WTC11 (cell line): ENCODE results near the gene CDC45. TPM values are rescaled to one million over a fixed set of nuclear protein-coding genes. Genes with fewer than 3 reads are reported as not detected.

Source experiments
- ATAC-seq: fragments of 200-7000 bp; cut with Tn5 transposase; 2 replicates; pipeline ENCODE4 v1.10.0; 2021; ENCODE audit warnings: mild to moderate bottlenecking, moderate library complexity
- CTCF ChIA-PET: fragments of 300-600 bp; sonication (Branson Sonifier 250); formaldehyde crosslinking; loops from one replicate; lab custom pipeline; 2021; ENCODE audit warnings: antibody characterized with exemption; lab: Charles Lee
- POLR2A ChIA-PET: fragments of 350-600 bp; sonication (Branson Sonifier 250); formaldehyde crosslinking; loops from one replicate; lab custom pipeline; 2021; ENCODE audit warnings: antibody characterized with exemption; lab: Charles Lee
- DNase-seq: peaks from one replicate; pipeline ENCODE4 v3.0.0; 2021; ENCODE audit warnings: low spot score
- H3K27ac Mint-ChIP-seq: 2 replicates; pipeline ENCODE4 v1.8.0; 2021; ENCODE audit warnings: mixed read lengths
- H3K27me3 Mint-ChIP-seq: 2 replicates; pipeline ENCODE4 v1.8.0; 2021; ENCODE audit warnings: low read depth, mild to moderate bottlenecking, moderate library complexity, mixed read lengths
- H3K36me3 Mint-ChIP-seq: 2 replicates; pipeline ENCODE4 v1.8.0; 2021; ENCODE audit warnings: mixed read lengths
- H3K4me1 Mint-ChIP-seq: 2 replicates; pipeline ENCODE4 v1.8.0; 2022; ENCODE audit warnings: mixed read lengths
- H3K4me3 Mint-ChIP-seq: 2 replicates; pipeline ENCODE4 v1.8.0; 2021; ENCODE audit warnings: mild to moderate bottlenecking, moderate library complexity, mixed read lengths
- H3K9me3 Mint-ChIP-seq: 2 replicates; pipeline ENCODE4 v1.8.0; 2021; ENCODE audit warnings: mixed read lengths
- CBFB ChIP-seq: sonication (generic); formaldehyde crosslinking; IDR thresholded peaks from 2 replicates; pipeline ENCODE4 v1.8.1; 2022; ENCODE audit warnings: mild to moderate bottlenecking, low read depth, missing genetic modification reagents
- ESRRA ChIP-seq: sonication (generic); formaldehyde crosslinking; IDR thresholded peaks from 2 replicates; pipeline ENCODE4 v1.8.1; 2022; ENCODE audit warnings: mild to moderate bottlenecking, missing genetic modification reagents, borderline replicate concordance
- FOXK1 ChIP-seq: sonication (generic); formaldehyde crosslinking; IDR thresholded peaks from 2 replicates; pipeline ENCODE4 v1.8.0; 2022; ENCODE audit warnings: mild to moderate bottlenecking, moderate library complexity, missing genetic modification reagents
- GTF2I ChIP-seq: fragments of 250-450 bp; sonication (Bioruptor Pico); conservative IDR thresholded peaks from 2 replicates; pipeline ENCODE4 v1.4.0; 2021; ENCODE audit warnings: mild to moderate bottlenecking
- NFE2L1 ChIP-seq: sonication (generic); formaldehyde crosslinking; IDR thresholded peaks from 2 replicates; pipeline ENCODE4 v1.8.1; 2023; ENCODE audit warnings: missing genetic modification reagents
- NR1H2 ChIP-seq: sonication (generic); formaldehyde crosslinking; IDR thresholded peaks from 2 replicates; pipeline ENCODE4 v1.9.0; 2021; ENCODE audit warnings: mild to moderate bottlenecking, moderate library complexity, missing genetic modification reagents
- NR2C2 ChIP-seq: sonication (generic); formaldehyde crosslinking; IDR thresholded peaks from 2 replicates; pipeline ENCODE4 v1.8.0; 2022; ENCODE audit warnings: mild to moderate bottlenecking, missing genetic modification reagents
- SOX15 ChIP-seq: fragments of 250-450 bp; sonication (Bioruptor Pico); IDR thresholded peaks from 2 replicates; pipeline ENCODE4 v1.9.0; 2021; ENCODE audit warnings: mild to moderate bottlenecking
- total RNA-seq: library from RNA; stranded (reverse); gene quantifications from 3 replicates; pipeline ENCODE4 v1.2.3, GENCODE V29; 2021
- TF ChIP-seq, protein P1 (sequence below): sonication (generic); formaldehyde crosslinking; IDR thresholded peaks from 2 replicates; pipeline ENCODE4 v1.8.1; 2023; ENCODE audit warnings: mild to moderate bottlenecking, missing genetic modification reagents, moderate library complexity
- TF ChIP-seq, protein P2 (sequence below): fragments of 250-450 bp; sonication (Bioruptor Pico); conservative IDR thresholded peaks from 2 replicates; pipeline ENCODE4 v1.9.0; 2021; ENCODE audit warnings: mild to moderate bottlenecking
- TF ChIP-seq, protein P3 (sequence below): sonication (generic); formaldehyde crosslinking; IDR thresholded peaks from 2 replicates; pipeline ENCODE4 v1.8.1; 2023; ENCODE audit warnings: mild to moderate bottlenecking, missing genetic modification reagents, borderline replicate concordance
- TF ChIP-seq, protein P4 (sequence below): fragments of 200-600 bp; IDR thresholded peaks from 2 replicates; pipeline ENCODE4 v1.8.0; 2022; ENCODE audit warnings: antibody characterized with exemption
- TF ChIP-seq, protein P5 (sequence below): sonication (generic); formaldehyde crosslinking; IDR thresholded peaks from 2 replicates; pipeline ENCODE4 v1.8.1; 2023; ENCODE audit warnings: mild to moderate bottlenecking, missing genetic modification reagents, moderate library complexity
- TF ChIP-seq, protein P6 (sequence below): sonication (generic); formaldehyde crosslinking; IDR thresholded peaks from 2 replicates; pipeline ENCODE4 v1.8.1; 2023; ENCODE audit warnings: mild to moderate bottlenecking, missing genetic modification reagents

Gene CDC45
- total RNA-seq, 1 experiment from 2014 or later, result 38.1 TPM

DNA sequence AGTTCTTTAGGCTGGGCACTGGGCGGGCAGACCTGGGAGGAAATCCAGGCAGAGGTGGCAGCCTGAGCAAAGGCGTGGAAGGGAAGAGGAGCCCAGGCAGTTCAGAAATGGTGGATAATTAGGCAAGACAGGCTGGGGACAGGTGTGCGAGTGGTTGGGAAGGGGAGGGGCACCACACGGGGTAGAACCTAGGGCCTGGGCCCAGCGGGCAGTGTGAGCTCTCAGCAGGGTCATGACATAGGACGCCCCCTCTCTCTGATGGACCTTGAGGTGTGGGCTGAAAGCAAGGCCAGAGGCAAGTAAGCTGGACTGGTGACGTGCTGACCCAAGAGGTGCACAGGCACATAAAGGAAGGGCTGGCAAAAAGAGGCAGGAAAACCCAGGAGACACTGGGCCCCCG is 7.5 kb upstream of the CDC45 start:
- H3K9me3 Mint-ChIP-seq, result no peaks in the 10 kb centered on the region
- peaks cover 45% of the 10 kb centered on the region for H3K36me3 Mint-ChIP-seq
- CTCF ChIA-PET, result interaction anchor here (3.0 kb wide), 1 partner anchor 293 kb away, joined by 25 read pairs; the partner anchor contains the start of gene SLC25A1
- POLR2A ChIA-PET, result no interaction called here
- H3K4me1 Mint-ChIP-seq, result peaks cover 2% of the 10 kb centered on the region
- H3K27ac Mint-ChIP-seq, result no peak overlapping the region
- H3K27me3 Mint-ChIP-seq, result no peaks in the 10 kb centered on the region
- ATAC-seq (no peak), DNase-seq (no peak)
- no peak overlapping the region for H3K4me3 Mint-ChIP-seq
- TF ChIP-seq NFE2L1 (CRISPR knock-in tag), result no peak
- TF ChIP-seq, protein P1, sequence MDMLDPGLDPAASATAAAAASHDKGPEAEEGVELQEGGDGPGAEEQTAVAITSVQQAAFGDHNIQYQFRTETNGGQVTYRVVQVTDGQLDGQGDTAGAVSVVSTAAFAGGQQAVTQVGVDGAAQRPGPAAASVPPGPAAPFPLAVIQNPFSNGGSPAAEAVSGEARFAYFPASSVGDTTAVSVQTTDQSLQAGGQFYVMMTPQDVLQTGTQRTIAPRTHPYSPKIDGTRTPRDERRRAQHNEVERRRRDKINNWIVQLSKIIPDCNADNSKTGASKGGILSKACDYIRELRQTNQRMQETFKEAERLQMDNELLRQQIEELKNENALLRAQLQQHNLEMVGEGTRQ, result no peak
- no peak for TF ChIP-seq ESRRA (CRISPR knock-in tag)
- TF ChIP-seq, protein P2, sequence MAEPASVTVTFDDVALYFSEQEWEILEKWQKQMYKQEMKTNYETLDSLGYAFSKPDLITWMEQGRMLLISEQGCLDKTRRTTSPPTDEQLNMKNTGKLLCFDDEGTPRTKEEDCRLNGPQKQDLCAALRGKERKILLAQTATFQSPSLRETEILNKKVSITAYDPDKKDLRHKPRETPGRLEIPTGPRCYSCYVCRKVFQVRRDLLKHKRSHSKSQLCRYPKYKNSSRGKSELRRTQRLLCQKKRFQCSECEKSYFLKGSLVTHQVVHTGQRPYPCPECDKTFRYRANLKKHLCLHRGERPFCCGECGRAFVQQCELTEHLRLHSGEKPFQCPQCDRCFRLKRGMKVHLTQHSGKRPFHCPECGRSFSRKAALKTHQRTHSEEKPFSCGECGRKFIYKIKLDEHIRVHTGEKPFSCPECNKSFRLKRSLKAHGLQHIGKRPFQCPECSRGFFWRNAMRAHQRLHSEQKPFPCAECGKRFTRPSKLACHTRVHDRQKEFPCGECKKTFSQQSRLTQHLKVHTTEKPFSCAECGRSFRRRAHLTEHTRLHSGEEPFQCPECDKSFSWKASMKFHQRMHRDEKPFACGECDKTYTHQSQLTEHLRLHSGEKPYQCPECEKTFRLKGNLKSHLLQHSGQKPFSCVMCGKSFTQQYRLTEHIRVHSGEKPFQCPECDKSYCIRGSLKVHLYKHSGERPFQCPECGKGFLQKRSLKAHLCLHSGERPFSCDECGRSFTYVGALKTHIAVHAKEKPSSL (CRISPR knock-in tag), result no peak
- TF ChIP-seq, protein P3, sequence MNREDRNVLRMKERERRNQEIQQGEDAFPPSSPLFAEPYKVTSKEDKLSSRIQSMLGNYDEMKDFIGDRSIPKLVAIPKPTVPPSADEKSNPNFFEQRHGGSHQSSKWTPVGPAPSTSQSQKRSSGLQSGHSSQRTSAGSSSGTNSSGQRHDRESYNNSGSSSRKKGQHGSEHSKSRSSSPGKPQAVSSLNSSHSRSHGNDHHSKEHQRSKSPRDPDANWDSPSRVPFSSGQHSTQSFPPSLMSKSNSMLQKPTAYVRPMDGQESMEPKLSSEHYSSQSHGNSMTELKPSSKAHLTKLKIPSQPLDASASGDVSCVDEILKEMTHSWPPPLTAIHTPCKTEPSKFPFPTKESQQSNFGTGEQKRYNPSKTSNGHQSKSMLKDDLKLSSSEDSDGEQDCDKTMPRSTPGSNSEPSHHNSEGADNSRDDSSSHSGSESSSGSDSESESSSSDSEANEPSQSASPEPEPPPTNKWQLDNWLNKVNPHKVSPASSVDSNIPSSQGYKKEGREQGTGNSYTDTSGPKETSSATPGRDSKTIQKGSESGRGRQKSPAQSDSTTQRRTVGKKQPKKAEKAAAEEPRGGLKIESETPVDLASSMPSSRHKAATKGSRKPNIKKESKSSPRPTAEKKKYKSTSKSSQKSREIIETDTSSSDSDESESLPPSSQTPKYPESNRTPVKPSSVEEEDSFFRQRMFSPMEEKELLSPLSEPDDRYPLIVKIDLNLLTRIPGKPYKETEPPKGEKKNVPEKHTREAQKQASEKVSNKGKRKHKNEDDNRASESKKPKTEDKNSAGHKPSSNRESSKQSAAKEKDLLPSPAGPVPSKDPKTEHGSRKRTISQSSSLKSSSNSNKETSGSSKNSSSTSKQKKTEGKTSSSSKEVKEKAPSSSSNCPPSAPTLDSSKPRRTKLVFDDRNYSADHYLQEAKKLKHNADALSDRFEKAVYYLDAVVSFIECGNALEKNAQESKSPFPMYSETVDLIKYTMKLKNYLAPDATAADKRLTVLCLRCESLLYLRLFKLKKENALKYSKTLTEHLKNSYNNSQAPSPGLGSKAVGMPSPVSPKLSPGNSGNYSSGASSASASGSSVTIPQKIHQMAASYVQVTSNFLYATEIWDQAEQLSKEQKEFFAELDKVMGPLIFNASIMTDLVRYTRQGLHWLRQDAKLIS, result no peak
- no peak for TF ChIP-seq GTF2I
- TF ChIP-seq, protein P4, sequence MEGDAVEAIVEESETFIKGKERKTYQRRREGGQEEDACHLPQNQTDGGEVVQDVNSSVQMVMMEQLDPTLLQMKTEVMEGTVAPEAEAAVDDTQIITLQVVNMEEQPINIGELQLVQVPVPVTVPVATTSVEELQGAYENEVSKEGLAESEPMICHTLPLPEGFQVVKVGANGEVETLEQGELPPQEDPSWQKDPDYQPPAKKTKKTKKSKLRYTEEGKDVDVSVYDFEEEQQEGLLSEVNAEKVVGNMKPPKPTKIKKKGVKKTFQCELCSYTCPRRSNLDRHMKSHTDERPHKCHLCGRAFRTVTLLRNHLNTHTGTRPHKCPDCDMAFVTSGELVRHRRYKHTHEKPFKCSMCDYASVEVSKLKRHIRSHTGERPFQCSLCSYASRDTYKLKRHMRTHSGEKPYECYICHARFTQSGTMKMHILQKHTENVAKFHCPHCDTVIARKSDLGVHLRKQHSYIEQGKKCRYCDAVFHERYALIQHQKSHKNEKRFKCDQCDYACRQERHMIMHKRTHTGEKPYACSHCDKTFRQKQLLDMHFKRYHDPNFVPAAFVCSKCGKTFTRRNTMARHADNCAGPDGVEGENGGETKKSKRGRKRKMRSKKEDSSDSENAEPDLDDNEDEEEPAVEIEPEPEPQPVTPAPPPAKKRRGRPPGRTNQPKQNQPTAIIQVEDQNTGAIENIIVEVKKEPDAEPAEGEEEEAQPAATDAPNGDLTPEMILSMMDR, result no peak
- TF ChIP-seq CBFB (CRISPR knock-in tag), result no peak
- TF ChIP-seq NR1H2 (CRISPR knock-in tag), result no peak
- no peak for TF ChIP-seq SOX15 (CRISPR knock-in tag)
- TF ChIP-seq, protein P5, sequence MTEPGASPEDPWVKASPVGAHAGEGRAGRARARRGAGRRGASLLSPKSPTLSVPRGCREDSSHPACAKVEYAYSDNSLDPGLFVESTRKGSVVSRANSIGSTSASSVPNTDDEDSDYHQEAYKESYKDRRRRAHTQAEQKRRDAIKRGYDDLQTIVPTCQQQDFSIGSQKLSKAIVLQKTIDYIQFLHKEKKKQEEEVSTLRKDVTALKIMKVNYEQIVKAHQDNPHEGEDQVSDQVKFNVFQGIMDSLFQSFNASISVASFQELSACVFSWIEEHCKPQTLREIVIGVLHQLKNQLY (CRISPR knock-in tag), result no peak
- no peak for TF ChIP-seq NR2C2 (CRISPR knock-in tag)
- TF ChIP-seq FOXK1 (CRISPR knock-in tag), result no peak

DNA sequence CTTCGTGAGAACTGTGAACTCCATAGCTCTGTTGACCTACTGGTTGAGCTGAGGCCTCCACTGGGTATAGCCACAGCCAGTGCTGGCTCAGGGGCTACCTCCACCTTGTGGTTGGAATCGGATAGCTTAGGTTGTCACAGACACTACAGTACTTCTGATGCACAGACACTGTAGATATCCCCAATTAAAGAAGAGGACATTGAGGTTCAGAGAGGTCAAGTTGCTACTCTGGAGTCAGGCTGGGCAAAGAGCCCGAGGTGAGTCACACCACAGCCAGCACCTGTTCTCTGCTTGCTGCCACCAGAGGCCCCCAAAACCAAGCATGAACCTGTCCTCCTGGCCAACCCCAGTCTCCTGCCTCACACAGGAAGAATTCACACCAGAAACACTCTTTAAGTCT is 6.1 kb upstream of the CDC45 start:
- Mint-ChIP-seq H3K4me1 (peaks cover 12% of the 10 kb centered on the region), H3K9me3 (no peaks in the 10 kb centered on the region)
- CTCF ChIA-PET, result interaction anchor here (0.6 to 3.0 kb wide), 16 partner anchors 13 to 327 kb away, joined by 3 to 25 read pairs (median 4); partner anchors contain the start of genes C22orf39 and SLC25A1
- TF ChIP-seq, protein P6, sequence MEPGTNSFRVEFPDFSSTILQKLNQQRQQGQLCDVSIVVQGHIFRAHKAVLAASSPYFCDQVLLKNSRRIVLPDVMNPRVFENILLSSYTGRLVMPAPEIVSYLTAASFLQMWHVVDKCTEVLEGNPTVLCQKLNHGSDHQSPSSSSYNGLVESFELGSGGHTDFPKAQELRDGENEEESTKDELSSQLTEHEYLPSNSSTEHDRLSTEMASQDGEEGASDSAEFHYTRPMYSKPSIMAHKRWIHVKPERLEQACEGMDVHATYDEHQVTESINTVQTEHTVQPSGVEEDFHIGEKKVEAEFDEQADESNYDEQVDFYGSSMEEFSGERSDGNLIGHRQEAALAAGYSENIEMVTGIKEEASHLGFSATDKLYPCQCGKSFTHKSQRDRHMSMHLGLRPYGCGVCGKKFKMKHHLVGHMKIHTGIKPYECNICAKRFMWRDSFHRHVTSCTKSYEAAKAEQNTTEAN, result no peak
- TF ChIP-seq, all 79 proteins: peak for 0
- no peak overlapping the region for H3K4me3 Mint-ChIP-seq
- peaks cover 33% of the 10 kb centered on the region for H3K36me3 Mint-ChIP-seq
- no peak; the same call in 1 of the 2 replicates for ATAC-seq
- no peak for DNase-seq
- no peaks in the 10 kb centered on the region for H3K27me3 Mint-ChIP-seq
- H3K27ac Mint-ChIP-seq, result no peak overlapping the region
- POLR2A ChIA-PET, result no interaction called here
